ENCODE measurements around the gene SPAST.
"Not testable (repeated sequence)": the region's sequence is repeated elsewhere in the genome, so short reads cannot be mapped to it uniquely, and the experiment has no call there.

SPAST gene, protein sequence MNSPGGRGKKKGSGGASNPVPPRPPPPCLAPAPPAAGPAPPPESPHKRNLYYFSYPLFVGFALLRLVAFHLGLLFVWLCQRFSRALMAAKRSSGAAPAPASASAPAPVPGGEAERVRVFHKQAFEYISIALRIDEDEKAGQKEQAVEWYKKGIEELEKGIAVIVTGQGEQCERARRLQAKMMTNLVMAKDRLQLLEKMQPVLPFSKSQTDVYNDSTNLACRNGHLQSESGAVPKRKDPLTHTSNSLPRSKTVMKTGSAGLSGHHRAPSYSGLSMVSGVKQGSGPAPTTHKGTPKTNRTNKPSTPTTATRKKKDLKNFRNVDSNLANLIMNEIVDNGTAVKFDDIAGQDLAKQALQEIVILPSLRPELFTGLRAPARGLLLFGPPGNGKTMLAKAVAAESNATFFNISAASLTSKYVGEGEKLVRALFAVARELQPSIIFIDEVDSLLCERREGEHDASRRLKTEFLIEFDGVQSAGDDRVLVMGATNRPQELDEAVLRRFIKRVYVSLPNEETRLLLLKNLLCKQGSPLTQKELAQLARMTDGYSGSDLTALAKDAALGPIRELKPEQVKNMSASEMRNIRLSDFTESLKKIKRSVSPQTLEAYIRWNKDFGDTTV

DNA sequence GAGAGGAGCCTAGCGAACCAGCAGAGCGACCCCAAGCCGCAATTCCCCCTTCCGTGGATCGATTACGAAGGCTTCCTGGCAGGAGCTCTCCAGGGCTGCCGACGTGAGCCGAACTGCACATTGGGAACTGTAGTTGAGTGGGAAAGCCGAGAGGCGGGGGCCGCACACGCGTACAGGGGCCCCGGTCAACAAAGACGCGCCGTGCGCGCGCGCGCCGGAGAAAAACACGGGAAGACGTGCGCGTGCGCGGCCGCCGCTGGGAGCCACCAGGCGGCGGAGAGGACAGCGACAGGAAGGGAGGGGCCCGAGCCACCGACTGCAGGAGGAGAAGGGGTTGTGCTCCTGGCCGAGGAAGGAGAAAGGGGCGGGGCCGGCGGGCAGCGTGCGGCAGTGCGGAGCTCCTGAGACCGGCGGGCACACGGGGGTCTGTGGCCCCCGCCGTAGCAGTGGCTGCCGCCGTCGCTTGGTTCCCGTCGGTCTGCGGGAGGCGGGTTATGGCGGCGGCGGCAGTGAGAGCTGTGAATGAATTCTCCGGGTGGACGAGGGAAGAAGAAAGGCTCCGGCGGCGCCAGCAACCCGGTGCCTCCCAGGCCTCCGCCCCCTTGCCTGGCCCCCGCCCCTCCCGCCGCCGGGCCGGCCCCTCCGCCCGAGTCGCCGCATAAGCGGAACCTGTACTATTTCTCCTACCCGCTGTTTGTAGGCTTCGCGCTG lies at the start of gene SPAST:
Gene SPAST, plus strand, starts transcription at position 247 of the 711 bp plus-strand sequence. Its CDS starts 276 bp downstream, at position 523.
- DNase-seq (ENCODE audit: insufficient read length, low spot score) = peak; percentile 92
- no peak for FAIRE-seq
- TF ChIP-seq, protein P1, sequence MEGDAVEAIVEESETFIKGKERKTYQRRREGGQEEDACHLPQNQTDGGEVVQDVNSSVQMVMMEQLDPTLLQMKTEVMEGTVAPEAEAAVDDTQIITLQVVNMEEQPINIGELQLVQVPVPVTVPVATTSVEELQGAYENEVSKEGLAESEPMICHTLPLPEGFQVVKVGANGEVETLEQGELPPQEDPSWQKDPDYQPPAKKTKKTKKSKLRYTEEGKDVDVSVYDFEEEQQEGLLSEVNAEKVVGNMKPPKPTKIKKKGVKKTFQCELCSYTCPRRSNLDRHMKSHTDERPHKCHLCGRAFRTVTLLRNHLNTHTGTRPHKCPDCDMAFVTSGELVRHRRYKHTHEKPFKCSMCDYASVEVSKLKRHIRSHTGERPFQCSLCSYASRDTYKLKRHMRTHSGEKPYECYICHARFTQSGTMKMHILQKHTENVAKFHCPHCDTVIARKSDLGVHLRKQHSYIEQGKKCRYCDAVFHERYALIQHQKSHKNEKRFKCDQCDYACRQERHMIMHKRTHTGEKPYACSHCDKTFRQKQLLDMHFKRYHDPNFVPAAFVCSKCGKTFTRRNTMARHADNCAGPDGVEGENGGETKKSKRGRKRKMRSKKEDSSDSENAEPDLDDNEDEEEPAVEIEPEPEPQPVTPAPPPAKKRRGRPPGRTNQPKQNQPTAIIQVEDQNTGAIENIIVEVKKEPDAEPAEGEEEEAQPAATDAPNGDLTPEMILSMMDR (IDR thresholded peaks at IDR 0.05; ENCODE audit: insufficient read depth, missing control alignments) = no peak

DNA sequence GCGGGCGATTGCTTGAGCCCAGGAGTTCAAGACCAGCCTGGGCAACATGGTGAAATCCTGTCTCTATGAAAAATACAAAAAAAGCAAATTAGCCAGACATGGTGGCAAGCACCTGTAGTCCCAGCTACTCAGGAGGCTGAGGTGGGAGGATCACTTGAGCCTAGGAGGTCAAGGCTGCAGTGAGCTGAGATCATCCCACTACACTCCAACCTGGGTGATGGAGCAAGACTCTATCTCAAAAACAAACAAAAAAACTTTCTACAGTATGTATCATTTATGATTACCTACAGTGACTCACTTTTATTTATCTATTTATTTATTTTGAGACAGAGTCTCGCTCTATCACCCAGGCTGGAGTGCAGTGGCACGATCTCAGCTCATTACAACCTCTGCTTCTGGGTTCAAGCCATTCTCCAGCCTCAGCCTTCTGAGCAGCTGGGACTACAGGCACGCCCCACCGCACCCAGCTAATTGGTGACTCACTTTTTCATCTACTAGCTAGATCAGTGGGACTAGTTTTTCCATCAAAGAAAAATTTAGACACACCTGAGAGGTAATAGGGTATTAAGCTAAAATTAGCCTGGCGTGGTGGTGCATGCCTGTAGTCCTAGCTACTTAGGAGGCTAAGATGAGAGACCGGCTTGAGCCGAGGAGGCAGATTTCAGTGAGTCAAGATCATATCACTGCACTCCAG lies 44.4 kb upstream of the SPAST start:
- not testable (repeated sequence) for FAIRE-seq; DNase-seq (ENCODE audit: insufficient read length, low spot score)

DNA sequence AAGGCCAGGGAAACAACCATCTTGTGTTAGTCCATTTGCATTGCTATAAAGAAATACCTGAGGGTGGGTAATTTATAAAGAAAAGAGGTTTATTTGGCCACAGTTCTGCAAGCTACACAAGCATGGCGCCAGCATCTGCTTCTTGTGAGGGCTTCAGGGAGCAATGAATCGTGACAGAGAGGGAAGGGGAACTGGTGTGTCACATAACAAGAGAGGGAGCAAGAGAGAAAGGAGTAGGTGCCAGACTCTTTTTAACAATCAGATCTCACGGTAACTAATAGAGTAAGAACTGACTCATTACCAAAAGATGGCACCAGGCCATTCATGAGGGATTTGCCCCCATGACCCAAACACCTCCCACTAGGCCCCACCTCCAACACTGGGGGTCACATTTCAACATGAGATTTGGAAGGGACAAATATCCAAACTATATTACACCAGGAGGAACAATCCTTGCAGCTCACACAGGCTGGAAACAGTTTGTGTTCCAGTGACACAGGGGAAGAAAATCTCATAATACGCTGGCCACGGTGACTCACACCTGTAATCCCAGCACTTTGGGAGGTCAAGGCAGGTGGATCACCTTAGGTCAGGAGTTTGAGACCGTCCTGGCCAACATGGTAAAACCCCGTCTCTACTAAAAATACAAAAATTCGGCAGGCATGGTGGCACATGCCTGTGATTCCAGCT lies 29.0 kb upstream of the SPAST start:
- FAIRE-seq = not testable (repeated sequence)

DNA sequence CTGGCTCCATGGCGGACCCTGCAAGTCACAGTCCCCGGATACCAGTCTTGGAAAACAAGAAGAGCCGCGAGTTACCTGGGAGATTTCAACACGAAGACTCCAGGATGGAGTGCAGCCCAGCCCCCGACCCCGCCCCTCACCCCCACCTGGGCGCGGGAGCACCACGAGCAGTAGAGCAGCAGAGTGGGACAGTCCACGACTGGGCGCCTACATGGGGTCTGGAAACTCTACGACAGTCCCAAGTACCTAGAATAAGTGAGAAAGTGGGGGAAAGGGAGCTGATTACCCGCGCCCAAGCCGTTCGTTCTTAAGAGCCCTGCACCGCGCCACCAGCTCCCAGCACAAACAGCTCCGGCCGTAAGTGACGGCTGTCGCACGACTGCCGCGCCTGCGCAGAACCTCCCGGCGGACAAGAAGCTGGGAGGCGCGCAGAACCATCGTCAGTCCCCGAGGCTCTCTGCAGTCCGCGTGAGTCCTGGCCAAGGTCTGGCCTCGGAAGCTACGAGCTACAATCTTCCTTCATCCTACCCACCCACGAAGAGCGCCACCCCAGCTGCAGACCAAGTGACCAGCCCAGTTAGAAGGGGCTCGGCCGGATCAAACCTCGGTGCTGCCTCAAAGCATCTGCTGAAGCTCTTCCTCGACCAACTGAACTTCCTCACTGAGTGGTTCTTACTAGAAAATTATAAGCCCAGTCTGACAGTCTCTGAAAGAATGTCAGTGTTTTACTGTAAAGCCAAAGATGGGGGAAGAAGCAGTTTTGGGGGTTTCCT lies 23.7 kb upstream of the SPAST start, which contains the start of gene DPY30:
Gene DPY30, minus strand, starts transcription at position 359 of the 773 bp plus-strand sequence. Its CDS starts 349 bp downstream, at position 10.
- FAIRE-seq (no peak), DNase-seq (ENCODE audit: insufficient read length, low spot score) (peak; percentile 46)
- TF ChIP-seq, protein P1 (IDR thresholded peaks at IDR 0.05; ENCODE audit: insufficient read depth, missing control alignments) = no peak

More for the DNA sequence above, 29.0 kb upstream of the SPAST start:
- DNase-seq (ENCODE audit: insufficient read length, low spot score) = not testable (repeated sequence)

DNA sequence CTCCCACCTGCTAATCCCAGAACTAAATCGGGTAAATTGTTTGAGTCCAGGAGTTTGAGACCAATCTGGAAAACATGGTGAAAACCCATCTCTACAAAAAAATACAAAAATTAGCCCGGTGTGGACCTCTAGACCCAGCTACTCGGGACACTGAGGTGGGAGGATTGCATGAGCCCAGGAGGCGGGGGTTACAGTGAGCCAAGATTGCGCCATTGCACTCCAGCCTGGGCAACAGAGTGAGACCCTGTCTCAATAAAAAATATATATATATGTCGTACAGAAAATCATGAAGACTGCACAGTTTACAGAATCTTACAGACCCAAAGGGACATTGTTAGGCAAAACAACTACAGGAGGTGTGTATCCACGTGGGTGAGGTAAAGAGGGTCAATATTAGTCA lies 19.8 kb upstream of the SPAST start:
- no peak for DNase-seq (ENCODE audit: insufficient read length, low spot score)
- TF ChIP-seq, protein P1 (IDR thresholded peaks at IDR 0.05; ENCODE audit: insufficient read depth, missing control alignments) = no peak
- FAIRE-seq = no peak

DNA sequence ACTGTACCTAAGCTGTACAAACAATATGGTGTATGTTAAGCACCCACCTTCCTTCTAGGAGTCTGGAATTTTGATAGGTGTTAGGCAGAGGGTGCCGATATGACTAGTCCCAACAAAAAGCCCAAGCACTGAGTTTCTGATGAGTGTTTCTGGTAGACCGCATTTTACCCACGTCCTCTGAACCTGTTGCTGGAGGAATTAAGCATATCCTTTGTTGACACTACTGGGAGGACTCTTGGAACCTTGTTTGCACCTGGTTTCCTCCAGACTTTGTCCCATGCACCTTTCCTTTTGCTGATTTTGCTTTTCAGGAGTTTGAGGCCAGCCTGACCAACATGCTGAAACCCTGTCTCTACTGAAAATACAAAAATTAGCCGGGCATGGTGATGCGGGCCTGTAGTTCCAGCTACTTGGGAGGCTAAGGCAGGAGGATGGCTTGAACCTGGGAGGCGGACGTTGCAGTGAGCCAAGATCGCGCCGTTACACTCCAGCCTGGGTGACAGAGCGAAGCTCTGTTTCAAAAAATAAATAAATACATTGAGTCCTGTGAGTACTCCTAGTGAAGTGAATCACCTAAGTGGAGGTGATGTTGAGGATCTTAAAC lies 11.4 kb upstream of the SPAST start:
- TF ChIP-seq, protein P1 (IDR thresholded peaks at IDR 0.05; ENCODE audit: insufficient read depth, missing control alignments) = no peak
- no peak for DNase-seq (ENCODE audit: insufficient read length, low spot score)
- no peak for FAIRE-seq

DNA sequence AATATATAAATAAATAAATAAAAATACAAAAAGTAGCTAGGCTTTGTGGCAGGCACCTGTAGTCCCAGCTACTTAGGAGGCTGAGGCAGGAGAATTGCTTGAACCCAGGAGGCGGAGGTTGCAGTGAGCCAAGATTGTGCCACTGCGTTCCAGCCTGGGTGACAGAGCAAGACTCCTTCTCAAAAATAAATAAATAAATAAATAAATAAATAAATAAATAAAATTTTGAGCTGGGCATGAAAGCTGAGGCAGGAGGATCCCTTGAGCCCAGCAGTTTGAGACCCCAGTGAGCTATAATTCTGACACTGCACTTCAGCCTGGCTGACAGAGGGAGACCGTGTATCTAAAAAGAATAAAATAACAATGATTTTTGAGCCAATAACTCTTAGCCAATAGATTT lies 8.8 kb upstream of the SPAST start:
- FAIRE-seq; DNase-seq (ENCODE audit: insufficient read length, low spot score): not testable (repeated sequence)
